Limb (tissue), 2 donors: Measurements from ENCODE around the gene RFC3.
"Not testable (repeated sequence)": the region's sequence is repeated elsewhere in the genome, so short reads cannot be mapped to it uniquely, and the experiment has no call there.

Experiments
- DNase-seq, 2 donors: peaks; one replicate each; pipeline ENCODE4 v3.0.0-alpha.2; 2016; ENCODE audit errors: extremely low spot score in 2 of 2

Gene RFC3

GRCh38 chr13:33806470-33807248 is 11.3 kb upstream of the RFC3 start:
- no peak for DNase-seq

- DNase-seq, result not testable (repeated sequence)
These were observed 5.1 kb upstream of the RFC3 start for GRCh38 chr13:33812829-33813228.

GRCh38 chr13:33815011-33815550 is 2.9 kb upstream of the RFC3 start:
- no peak for DNase-seq

GRCh38 chr13:33816912-33817311 is 1.0 kb upstream of the RFC3 start:
- DNase-seq, result no peak

GRCh38 chr13:33817513-33817900 is 442 bp upstream of the RFC3 start:
- DNase-seq, result no peak

- no peak for DNase-seq
These were observed 7.1 kb downstream of the RFC3 start for GRCh38 chr13:33825083-33825482.

- DNase-seq, result no peak
These were observed 9.2 kb downstream of the RFC3 start for GRCh38 chr13:33827139-33827538.

- no peak for DNase-seq
These were observed 10.6 kb downstream of the RFC3 start for GRCh38 chr13:33828431-33829129.

GRCh38 chr13:33832872-33833271 is 14.9 kb downstream of the RFC3 start:
- DNase-seq, result no peak

GRCh38 chr13:33838647-33839046 is 20.7 kb downstream of the RFC3 start:
- peak in 1 of 2 donors; percentile 9 for DNase-seq

GRCh38 chr13:33840402-33840801 is 22.5 kb downstream of the RFC3 start:
- DNase-seq, result no peak

GRCh38 chr13:33842207-33842606 is 24.3 kb downstream of the RFC3 start:
- DNase-seq, result no peak

GRCh38 chr13:33842986-33843385 is 25.0 kb downstream of the RFC3 start:
- no peak for DNase-seq

GRCh38 chr13:33845572-33846302 is 27.8 kb downstream of the RFC3 start:
- DNase-seq, result no peak

- DNase-seq, result no peak
These were observed 28.5 kb downstream of the RFC3 start for GRCh38 chr13:33846303-33847062.

- no peak for DNase-seq
These were observed 31.3 kb downstream of the RFC3 start for GRCh38 chr13:33849211-33849610.

- DNase-seq, result no peak
These were observed 37.5 kb downstream of the RFC3 start for GRCh38 chr13:33855371-33855895.

- DNase-seq, result no peak
These were observed 41.8 kb downstream of the RFC3 start for GRCh38 chr13:33859691-33860303.

GRCh38 chr13:33860526-33860925 is 42.6 kb downstream of the RFC3 start:
- no peak for DNase-seq

- no peak for DNase-seq
These were observed 44.1 kb downstream of the RFC3 start for GRCh38 chr13:33862016-33862415.
